ENCODE results near the gene APMAP.

DNA sequence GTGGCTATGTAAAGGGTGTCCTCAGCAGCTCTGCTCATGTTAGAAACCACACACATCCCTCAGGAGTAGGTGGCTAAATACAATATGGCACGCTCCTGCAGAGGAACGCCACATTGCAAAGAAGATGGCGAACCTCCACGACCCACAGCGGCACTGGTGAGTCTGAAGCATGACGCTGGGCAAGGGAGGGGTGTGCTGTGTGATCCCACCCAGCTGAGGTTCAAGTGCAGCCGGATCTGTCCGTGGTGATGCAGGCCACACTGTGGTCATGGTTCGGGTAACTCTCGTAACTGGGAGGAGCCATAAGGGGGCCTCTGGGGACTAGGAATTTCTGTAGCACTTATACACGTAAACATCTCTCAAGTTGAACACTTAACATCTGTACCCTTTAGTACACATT lies 23.4 kb upstream of the APMAP start:
- TF ChIP-seq, protein P1, sequence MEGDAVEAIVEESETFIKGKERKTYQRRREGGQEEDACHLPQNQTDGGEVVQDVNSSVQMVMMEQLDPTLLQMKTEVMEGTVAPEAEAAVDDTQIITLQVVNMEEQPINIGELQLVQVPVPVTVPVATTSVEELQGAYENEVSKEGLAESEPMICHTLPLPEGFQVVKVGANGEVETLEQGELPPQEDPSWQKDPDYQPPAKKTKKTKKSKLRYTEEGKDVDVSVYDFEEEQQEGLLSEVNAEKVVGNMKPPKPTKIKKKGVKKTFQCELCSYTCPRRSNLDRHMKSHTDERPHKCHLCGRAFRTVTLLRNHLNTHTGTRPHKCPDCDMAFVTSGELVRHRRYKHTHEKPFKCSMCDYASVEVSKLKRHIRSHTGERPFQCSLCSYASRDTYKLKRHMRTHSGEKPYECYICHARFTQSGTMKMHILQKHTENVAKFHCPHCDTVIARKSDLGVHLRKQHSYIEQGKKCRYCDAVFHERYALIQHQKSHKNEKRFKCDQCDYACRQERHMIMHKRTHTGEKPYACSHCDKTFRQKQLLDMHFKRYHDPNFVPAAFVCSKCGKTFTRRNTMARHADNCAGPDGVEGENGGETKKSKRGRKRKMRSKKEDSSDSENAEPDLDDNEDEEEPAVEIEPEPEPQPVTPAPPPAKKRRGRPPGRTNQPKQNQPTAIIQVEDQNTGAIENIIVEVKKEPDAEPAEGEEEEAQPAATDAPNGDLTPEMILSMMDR (conservative IDR thresholded peaks at IDR 0.05; ENCODE audit: low read length): no peak
- no peak for TF ChIP-seq EZH2phosphoT487 (IDR thresholded peaks at IDR 0.05; ENCODE audit: borderline replicate concordance, low read depth, low read length)
